Fibroblast of skin of right biceps (primary cell): ENCODE measurements around the gene CCL28.

Source experiments
- DNase-seq: peaks from one replicate; pipeline ENCODE4 v3.0.0-alpha.2; 2013

The CCL28 gene

GRCh38 chr5:43354774-43355173 lies 57.4 kb downstream of the CCL28 start:
- no peak for DNase-seq

GRCh38 chr5:43353668-43354067 lies 58.5 kb downstream of the CCL28 start:
- no peak for DNase-seq

- DNase-seq = no peak
Observed at GRCh38 chr5:43352915-43353314, 59.3 kb downstream of the CCL28 start.

- DNase-seq = no peak
Observed at GRCh38 chr5:43352131-43352530, 60.1 kb downstream of the CCL28 start.

- DNase-seq = no peak
Observed at GRCh38 chr5:43348861-43349363, 63.3 kb downstream of the CCL28 start.

- DNase-seq = no peak
Observed at GRCh38 chr5:43348207-43348606, 64.0 kb downstream of the CCL28 start.

- DNase-seq = no peak
Observed at GRCh38 chr5:43338862-43339261, 73.3 kb downstream of the CCL28 start.

DNA sequence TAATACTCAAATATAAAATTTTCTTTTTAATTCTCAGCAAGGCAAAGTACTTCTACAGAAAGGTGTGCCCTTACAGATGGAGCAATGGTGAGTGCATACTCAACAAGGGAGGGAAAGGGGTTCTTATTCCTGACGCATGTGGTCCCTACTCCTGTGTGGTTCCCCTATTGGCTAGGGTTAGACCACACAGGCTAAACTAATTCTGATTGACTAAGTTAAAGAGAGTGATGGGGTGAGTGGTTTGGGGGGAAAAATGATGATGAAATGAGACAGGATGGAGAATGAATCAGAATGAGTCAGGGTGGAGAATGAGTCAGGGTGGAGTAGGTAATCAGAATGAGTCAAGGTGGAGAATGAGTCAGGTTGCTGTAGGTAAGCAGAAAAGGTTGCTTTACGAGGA lies 76.0 kb downstream of the CCL28 start:
- peak; percentile 2 for DNase-seq

DNA sequence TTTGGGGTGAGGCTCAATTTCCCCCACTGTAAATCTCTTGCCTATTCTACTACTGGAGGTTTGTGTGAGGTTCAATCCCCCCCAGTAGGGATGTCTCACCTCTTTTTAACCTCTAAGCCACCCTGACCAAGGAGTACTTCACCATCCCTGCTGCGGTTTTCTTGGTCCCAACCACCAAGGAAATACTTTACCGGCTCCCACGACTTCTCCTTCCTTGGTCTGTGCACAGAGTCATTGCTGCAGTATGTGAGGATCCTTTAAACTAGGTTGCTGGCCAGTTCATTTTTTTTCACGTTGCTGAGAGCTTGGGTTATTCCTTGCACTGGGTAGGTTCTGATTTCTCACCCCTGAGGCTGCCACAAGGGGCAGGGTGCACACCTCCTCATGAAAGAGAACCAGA lies 76.5 kb downstream of the CCL28 start:
- DNase-seq = no peak

DNA sequence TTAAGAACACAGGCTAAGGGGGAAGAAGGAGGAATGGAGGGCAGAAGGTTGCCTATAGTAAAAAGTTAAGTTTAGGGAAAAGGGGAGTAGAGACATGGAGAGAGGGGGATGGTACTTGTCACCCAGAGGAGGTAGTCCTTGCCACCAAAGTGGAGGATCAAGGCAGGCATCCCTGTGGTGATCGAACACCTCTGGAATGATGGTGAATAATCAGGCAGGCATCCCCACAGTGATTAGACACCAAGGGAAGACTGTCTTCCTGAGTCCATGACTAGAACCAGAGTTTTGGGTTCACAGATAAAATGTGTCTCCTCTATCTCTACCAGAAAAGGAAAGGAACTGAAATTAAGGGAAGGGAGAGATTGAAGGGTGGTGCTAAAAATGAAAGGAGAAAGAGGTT lies 79.8 kb downstream of the CCL28 start:
- DNase-seq = peak; percentile 43
